Measurements from ENCODE around the gene ACTR5. TPM values are rescaled to one million over a fixed set of nuclear protein-coding genes. Genes with fewer than 3 reads are reported as not detected.
"Not testable (repeated sequence)": the region's sequence is repeated elsewhere in the genome, so short reads cannot be mapped to it uniquely, and the experiment has no call there.

Gene ACTR5
- total RNA-seq, 2 experiments from 2014 or later = 7.1 to 7.4 TPM

- Mint-ChIP-seq H3K4me3 (no peak overlapping the region), H3K27ac (peak overlapping the region; percentile 46), H3K4me1 (ENCODE audit: low read depth) (peaks cover 90% of the 10 kb centered on the region), H3K27me3 (no peaks in the 10 kb centered on the region), H3K9me3 (no peaks in the 10 kb centered on the region), H3K36me3 (ENCODE audit: low read depth) (peaks cover 65% of the 10 kb centered on the region)
- ChIA-PET POLR2A (interaction anchor here (0.9 to 1.4 kb wide), 5 partner anchors 9 to 74 kb away, joined by 3 to 4 read pairs (median 3); no protein-coding TSS in a partner anchor), CTCF (no interaction called here)
- intact Hi-C loops (cut with micrococcal nuclease) = no loop called here
- TF ChIP-seq, protein P1, sequence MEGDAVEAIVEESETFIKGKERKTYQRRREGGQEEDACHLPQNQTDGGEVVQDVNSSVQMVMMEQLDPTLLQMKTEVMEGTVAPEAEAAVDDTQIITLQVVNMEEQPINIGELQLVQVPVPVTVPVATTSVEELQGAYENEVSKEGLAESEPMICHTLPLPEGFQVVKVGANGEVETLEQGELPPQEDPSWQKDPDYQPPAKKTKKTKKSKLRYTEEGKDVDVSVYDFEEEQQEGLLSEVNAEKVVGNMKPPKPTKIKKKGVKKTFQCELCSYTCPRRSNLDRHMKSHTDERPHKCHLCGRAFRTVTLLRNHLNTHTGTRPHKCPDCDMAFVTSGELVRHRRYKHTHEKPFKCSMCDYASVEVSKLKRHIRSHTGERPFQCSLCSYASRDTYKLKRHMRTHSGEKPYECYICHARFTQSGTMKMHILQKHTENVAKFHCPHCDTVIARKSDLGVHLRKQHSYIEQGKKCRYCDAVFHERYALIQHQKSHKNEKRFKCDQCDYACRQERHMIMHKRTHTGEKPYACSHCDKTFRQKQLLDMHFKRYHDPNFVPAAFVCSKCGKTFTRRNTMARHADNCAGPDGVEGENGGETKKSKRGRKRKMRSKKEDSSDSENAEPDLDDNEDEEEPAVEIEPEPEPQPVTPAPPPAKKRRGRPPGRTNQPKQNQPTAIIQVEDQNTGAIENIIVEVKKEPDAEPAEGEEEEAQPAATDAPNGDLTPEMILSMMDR (IDR thresholded peaks at IDR 0.05) = no peak
- ATAC-seq (no peak), DNase-seq (no peak)
Observed at GRCh38 chr20:38812709-38813573, 64.7 kb downstream of the ACTR5 start.

GRCh38 chr20:38813574-38813962 is 65.3 kb downstream of the ACTR5 start:
- H3K4me3 Mint-ChIP-seq; DNase-seq; H3K9me3 Mint-ChIP-seq; CTCF ChIA-PET; H3K27me3 Mint-ChIP-seq; ATAC-seq; intact Hi-C loops (cut with micrococcal nuclease); H3K27ac Mint-ChIP-seq: not testable (repeated sequence)
- Mint-ChIP-seq H3K4me1 (ENCODE audit: low read depth) (peaks cover 89% of the 10 kb centered on the region), H3K36me3 (ENCODE audit: low read depth) (peaks cover 70% of the 10 kb centered on the region)
- POLR2A ChIA-PET = interaction anchor here (0.9 to 1.3 kb wide), 4 partner anchors 9 to 73 kb away, joined by 3 read pairs; no protein-coding TSS in a partner anchor

- DNase-seq (no peak), ATAC-seq (no peak)
- Mint-ChIP-seq H3K36me3 (ENCODE audit: low read depth) (peaks cover 69% of the 10 kb centered on the region), H3K27ac (peak overlapping the region; percentile 66), H3K9me3 (peaks cover 4% of the 10 kb centered on the region), H3K27me3 (no peaks in the 10 kb centered on the region), H3K4me1 (ENCODE audit: low read depth) (peaks cover 79% of the 10 kb centered on the region), H3K4me3 (no peak overlapping the region)
- POLR2A ChIA-PET = interaction anchor here (1.1 to 2.1 kb wide), 3 partner anchors 9 to 63 kb away, joined by 3 to 12 read pairs (median 7); no protein-coding TSS in a partner anchor
- TF ChIP-seq, protein P1 (IDR thresholded peaks at IDR 0.05) = no peak
- CTCF ChIA-PET = interaction anchor here (1.0 to 2.9 kb wide), 4 partner anchors 10 to 78 kb away, joined by 3 to 8 read pairs (median 4); partner anchors contain the start of gene PPP1R16B
- intact Hi-C loops (cut with micrococcal nuclease) = no loop called here
Observed at GRCh38 chr20:38815446-38815845, 67.2 kb downstream of the ACTR5 start.

DNA sequence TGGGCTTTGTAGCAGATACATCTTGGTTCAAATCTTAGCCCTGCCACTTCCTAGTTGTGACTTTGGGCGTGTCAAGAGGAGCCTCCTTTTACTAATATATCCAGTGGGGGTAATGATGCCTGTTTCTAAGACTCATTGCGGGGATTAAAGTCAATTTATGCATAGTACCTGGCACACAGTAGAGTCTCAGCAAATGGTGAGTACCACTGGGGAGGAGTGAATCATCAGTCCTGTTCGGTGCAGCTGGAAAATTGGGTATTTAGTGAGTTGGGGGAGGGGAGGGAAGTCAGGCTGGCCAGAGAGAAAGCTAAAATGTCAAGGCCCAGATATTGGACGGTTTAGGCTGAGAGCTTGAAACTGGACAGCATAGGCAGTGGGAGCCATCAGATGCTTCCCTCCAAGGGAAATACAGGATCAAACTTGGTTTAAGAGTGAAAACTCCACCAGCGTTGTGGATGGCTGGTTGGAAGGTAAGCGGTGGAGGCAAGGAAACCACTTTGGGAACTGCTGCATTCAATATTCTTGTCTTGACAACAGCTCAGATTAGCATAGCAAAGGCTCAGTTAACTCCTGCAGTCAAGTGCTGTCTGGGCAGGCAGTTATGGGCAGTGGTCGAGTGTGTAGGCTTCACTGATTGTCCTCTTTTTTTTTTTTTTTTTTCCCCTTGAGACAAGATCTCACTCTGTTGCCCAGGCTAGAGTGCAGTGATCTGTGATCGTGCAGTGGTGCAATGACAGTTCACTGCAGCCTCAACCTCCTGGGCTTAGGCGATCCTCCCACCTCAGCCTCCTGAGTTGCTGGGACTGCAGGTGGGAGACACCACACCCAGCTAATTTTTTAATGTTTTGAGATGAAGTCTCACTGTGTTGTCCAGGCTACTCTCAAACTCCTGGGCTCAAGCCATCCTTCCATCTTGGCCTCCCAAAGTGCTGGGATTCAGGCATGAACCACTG is 70.1 kb downstream of the ACTR5 start:
- peaks cover 7% of the 10 kb centered on the region for H3K9me3 Mint-ChIP-seq
- peaks cover 70% of the 10 kb centered on the region for H3K4me1 Mint-ChIP-seq (ENCODE audit: low read depth)
- intact Hi-C loops (cut with micrococcal nuclease) = no loop called here
- peaks cover 72% of the 10 kb centered on the region for H3K36me3 Mint-ChIP-seq (ENCODE audit: low read depth)
- H3K4me3 Mint-ChIP-seq = no peak overlapping the region
- DNase-seq (no peak), ATAC-seq (peak; percentile 45)
- H3K27ac Mint-ChIP-seq = peak overlapping the region; percentile 2
- POLR2A ChIA-PET = interaction anchor here (0.9 kb wide), 1 partner anchor 9 kb away, joined by 3 read pairs; no protein-coding TSS in a partner anchor
- CTCF ChIA-PET = interaction anchor here (1.1 to 1.7 kb wide), 4 partner anchors 12 to 75 kb away, joined by 3 to 5 read pairs (median 4); no protein-coding TSS in a partner anchor
- no peaks in the 10 kb centered on the region for H3K27me3 Mint-ChIP-seq
- TF ChIP-seq, protein P1 (IDR thresholded peaks at IDR 0.05) = no peak

Other genes starting within 250 kb of the ACTR5 start
- not detected for gene ADIG, start 167.3 kb upstream of the ACTR5 start, total RNA-seq
- gene ARHGAP40, start 146.7 kb upstream of the ACTR5 start, total RNA-seq = not detected
- not detected for gene SLC32A1, start 24.0 kb upstream of the ACTR5 start, total RNA-seq
- gene PPP1R16B, start 57.2 kb downstream of the ACTR5 start, total RNA-seq = 10 to 100 TPM; 74.9 to 81.4 TPM
- gene FAM83D, start 178.0 kb downstream of the ACTR5 start, total RNA-seq = 10 to 100 TPM; 12.6 to 13.8 TPM
- gene DHX35, start 213.9 kb downstream of the ACTR5 start, total RNA-seq = 10 to 100 TPM; 12.2 to 12.6 TPM